SHP77 treated with DMSO at 0.1 percent for 48 hours (cell line): ENCODE results near the gene TLR4.

Experiments
- DNase-seq: peaks from one replicate; lab custom pipeline; 2025; lab: John Stamatoyannopoulos, UW

The TLR4 gene

DNA sequence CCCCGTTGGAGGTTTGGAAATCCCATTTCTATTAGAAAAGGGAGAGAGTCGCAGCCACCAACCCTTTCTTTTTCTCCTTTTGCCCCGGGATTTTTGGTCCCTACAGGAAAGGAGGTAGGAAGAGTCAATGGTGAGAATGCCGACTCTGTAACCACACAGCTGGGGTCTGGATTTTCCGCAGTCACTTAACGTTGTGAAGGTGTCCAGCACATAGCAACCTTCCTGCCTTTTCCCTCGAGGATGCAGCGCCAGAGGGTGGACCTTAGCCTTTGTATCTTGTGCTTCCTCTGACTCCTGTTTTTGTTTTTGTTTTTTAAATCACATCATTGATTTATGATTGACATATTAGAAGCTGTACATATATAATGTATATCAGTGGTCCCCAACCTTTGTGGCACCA is 41.4 kb downstream of the TLR4 start:
- no peak for DNase-seq

DNA sequence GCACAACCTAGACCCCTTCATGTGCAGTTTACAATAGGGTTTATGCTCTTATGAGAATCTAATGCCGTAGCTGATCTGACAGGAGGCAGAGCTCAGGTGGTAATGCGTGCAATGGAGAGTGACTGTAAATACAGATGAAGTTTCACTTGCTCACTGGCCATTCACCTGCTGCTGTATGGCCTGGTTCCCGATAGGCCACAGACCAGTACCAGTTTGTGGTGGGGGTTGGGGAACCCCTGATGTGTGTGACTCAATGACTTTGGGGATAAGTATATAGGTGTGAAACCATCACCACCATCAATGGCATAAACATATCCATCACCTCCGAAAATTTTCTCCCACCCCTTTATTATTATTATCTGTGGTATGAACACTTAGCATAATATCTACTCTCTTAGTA is 42.1 kb downstream of the TLR4 start:
- no peak for DNase-seq

DNA sequence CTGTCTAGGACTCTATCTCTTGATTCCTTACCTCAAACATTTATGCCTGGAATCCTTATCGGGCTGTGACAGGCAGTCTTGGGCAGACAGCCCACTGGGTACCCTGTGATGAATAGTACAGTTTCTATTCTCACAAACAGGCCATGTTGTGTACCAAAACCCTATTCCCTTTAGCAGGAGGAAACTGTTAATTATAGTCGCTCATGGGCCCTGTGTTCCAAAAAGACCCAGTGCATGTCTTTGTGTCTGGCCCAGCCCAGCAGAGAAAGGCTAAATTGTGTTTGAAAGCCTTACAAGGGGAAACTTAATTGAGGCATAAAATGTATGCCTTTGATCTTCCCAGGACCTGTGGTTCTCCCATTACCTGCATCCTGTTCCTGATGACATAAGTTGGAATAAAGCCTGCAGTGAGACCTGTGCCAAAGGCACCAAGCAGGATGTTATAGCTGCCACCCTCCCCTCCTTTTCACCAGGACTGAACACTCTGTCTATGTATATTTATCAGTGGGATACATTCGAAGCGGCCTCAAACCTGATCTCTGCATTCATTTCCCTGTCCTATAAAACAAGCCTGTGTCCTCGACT is 43.3 kb downstream of the TLR4 start:
- no peak for DNase-seq

DNA sequence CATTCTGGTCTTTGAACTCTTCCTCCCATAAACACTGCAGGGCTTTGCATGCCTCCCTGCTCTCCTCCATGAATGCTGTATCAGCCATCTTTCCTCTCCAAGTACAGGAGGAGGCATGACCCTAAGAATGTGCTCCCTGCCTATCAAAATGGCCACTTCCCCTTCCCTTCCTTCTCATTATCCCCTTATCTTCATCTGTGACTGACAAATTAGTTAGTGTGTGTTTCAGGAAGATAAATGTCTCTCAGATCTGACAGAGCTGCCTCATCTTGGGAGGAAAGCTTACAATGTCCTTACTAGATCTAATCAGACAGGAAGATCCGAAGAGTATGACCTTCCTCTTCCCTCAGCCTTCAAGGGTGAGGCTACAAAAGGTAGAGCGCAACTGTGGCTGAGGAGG is 46.2 kb downstream of the TLR4 start:
- no peak for DNase-seq

DNA sequence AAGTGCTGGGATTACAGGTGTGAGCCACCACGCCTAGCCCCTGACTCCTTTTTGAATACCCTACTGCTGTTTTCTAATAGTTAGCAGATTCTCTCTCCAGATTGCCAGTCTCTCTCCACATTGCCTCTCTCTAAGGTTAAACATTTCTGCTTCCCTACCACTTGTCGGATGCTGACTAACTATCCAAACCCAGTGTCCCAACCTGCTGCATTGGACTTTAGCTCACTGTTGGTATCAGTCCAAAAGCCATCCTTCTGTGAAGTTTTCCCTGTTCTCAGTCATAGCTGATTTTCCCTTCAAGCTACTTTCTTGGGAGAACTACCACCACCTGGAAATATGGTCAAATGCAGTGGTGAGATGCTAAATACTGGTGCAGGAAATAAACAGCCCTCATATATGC is 48.7 kb downstream of the TLR4 start:
- DNase-seq: no peak

DNA sequence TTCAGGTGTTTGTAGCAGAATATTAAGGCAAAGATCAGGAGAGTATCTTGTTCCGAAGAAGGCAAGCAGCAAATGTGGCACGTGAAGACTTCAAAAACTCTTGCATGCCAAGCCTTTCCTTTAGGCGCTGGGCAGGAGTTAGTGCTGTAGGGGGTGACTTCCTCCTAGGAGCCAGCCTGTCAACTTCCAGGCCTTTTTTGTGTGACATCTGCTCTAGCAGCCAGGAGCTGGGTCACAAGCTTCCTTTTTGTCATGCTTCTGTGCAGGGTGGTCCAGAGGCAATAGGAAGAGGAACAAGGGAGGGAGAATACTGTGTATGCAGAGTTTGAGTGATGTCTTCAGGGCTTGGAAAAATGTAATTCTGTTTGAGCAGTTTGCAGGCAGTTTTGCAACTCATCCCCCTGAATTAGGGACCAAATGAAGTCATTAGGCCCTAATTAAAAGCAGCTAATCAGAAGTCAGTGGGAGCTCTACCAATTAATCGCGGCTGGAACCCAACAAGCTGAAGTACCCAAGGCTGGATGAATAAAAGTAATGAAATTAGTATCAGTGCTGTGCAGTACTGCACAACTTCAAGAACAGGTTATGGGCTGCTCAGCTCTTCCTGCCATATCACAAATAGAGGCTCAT is 53.5 kb downstream of the TLR4 start:
- DNase-seq: no peak

DNA sequence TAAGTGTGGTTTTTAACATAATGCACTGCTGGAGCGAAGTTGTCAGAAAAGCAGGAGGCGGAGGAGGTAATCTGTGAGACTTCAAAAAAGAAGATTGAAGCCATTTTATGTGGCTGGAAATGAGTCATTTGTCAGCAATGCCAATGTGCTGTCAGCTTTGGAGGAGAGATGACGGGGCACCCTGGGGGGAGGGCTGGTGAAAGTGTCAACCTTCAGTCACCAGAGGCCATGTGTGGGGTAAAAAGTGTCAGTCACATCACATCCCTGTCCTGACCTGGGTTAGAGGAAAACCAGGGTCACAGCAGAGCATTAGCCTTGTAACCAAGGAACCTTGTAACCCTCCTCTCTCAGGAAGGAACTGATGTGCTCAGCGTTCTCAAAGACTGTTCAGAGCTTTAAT is 59.1 kb downstream of the TLR4 start:
- no peak for DNase-seq

DNA sequence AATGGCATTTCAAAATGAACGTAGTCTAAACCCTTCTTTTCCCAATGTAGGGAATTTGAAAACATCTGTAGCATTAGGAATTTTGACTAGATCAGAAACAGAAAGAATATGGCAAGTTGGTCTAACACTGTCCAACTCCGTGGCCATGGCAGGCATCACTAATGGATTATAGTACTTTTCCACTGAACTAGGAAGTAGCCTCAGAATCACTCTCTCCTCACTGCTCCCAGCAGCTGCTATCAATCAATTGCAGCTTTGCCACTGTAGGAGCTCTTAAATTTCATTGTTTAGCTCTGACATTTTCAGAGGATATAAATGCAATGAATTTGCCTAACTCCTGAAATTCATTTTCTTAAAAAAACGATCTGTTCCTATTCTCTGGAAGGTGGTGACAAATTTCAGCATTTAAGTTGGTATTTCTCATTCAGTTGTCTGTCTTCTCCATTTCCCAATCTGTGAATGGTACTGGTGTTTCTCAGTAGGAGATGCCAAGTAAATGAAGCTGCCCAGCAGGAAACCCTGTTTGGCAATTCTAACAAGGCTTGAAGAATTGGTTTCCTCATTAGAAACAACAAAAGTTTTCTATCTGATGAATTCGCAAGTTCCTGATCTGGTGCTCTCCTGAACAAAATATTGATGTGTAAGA is 64.7 kb downstream of the TLR4 start:
- no peak for DNase-seq

DNA sequence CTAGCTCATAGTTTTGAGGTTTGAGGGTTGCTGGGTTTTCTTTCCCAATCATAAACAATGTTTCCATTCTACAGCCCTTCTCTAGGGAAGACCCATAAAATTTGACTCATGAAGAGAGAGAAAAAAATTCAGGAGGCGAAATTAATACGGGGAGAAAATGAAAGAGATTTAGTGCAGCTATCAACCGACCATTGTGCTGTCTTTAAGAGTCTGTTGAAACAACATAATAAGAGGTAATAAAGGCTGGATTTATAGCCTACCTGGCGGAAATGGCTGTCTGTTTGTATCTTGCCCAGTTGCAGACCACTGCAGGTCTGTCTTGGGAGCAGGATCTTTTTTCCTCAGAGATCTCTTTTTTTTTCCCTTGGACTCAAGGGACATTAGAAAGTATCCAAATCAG is 66.9 kb downstream of the TLR4 start:
- DNase-seq: no peak

DNA sequence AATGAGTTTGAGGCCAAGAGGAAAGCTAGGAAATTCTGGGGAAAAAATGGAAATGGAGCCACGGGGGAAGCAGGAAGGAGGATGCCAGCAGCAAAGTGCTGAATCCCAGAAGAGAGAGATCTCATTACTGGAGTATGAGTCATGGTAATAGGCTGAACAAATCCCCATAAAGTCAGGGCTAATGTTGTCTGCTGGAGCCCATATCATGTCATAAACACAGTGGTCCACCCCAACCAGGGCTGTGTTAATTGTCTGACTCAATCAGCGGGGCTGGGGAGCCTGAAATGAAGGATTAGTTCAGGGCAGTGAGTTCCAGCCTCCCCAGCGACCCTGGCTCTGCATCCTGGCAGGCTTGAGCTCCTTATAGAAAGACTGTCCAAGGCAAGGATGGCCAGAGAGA is 68.8 kb downstream of the TLR4 start:
- no peak for DNase-seq
